ENCODE results near the gene ACE.

The ACE gene

DNA sequence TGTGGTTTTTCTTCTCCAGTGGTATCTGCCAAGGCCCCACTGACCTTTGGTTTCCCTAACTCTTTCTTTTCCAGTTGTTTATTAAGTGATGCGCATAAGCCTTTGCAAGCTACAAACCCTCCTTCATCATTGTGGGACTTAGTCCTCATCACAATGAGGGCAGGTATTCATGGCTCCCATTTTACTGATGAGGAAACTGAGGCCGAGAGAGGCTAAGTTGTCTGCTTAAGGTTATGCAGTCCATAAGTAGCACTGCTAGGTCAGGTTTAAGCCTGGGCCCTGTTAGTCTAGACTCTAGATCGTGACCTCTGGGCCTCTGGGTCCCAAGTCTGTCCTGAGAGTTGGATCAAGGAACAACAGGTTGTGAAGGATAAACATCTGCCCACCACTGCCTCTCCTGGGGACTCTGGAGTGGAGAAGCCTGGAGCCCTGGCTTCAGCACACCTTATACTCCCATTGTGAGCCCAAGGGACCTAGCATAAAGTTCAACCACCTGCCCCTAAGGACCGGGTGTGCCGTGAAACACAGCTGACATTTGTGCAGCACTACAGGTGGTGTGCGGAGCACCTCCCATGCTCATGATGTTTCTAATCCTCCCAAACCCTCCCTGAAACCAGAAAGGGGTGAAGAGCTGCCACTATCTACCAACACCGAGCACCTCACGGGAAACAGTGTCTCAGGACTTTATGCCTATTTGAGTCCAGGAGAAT is 41.1 kb downstream of the ACE start:
- DNase-seq: peak; percentile 62

DNA sequence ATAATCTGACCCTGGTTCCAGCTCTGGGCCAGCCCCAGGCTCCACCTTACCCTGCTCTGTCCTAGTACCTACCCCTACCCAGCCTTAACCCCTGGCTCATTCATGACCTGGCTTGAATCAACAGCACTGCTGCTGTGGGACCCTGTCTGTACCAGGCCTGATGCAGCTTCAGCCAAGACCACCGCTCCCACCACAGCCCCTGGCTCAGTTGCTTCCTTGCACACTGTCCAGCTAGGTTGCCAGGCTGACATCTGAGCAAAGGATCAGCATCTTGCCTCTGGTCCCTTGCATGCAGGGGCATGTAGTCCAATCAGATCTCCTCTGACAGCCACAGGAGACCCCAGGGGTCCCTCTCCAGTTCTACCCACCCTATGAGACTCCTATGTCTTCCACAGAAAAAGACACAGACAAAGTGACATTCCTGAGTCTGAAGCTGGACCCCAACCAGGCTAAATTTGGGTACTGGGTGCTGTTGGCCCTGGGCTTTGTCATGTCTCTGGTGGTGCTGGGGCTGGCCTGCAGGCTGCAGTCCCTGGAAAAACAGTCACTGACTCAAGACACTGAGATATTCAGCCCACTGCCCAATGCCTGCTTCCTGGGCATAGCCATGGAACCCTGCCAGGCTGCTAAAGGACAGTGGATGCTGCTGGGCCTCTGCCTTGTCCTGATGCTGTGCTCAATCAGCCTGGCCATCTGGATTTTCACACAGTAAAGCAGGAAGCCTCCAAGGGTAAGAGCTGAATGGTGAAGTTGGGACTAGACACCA is 42.4 kb downstream of the ACE start:
- no peak for DNase-seq

- peak; percentile 99 for DNase-seq
Observed at GRCh38 chr17:63519972-63520882, 43.4 kb downstream of the ACE start.

- no peak for DNase-seq
Observed at GRCh38 chr17:63523253-63523855, 46.5 kb downstream of the ACE start, which contains the start of gene KCNH6. TSS of gene KCNH6 (plus strand) at chr17:63523358. CDS start at chr17:63523414, 56 bp downstream.

DNA sequence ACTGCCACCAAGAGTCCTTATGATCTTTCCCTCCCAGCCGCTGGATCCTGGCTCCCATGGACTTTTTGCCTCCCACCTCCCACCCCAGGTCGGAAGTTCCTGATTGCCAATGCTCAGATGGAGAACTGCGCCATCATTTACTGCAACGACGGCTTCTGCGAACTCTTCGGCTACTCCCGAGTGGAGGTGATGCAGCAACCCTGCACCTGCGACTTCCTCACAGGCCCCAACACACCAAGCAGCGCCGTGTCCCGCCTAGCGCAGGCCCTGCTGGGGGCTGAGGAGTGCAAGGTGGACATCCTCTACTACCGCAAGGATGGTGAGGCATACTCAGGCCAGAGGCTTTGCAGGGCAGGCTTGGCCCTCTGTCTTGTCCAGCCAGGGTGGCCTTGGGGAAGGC is 47.2 kb downstream of the ACE start:
- DNase-seq: no peak

DNA sequence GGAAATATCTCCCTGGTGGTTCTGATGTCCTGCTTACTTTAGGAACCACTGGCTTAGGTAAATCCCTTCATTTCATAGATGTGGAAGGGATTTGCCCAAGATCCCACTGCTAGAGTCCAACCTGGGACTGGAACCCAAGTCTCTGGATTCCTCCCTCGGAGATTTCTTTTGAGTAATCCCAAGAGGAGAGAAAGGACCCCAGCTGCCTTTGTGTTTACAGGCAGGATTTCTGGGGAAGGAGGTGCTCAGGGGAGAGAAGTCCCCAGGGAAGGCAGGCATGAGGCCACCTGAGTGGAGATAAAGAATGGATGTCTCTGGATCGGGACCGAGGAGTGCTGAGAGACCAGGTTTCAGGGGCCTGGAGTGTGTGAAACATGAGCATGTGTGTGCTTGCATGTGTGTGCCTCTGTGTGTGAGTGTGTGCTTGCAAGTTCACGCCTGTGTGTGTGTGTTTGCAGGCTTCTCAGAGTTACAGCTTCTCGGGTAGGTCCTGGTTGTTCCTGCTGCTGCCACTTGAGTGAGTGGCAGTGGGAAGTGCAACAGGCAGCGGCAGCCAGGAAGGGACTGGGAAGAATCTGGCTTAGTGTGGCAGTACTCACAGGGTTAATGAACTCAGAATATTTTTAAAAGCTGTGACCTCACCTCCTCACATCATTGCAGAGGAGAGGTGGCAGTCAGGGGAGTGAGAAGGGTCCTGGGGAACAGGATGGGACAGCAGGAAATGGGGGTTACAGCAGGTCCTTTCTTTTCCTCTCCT is 48.5 kb downstream of the ACE start:
- peak; percentile 23 for DNase-seq

- DNase-seq: no peak
Observed at GRCh38 chr17:63526861-63527260, 50.0 kb downstream of the ACE start.

GRCh38 chr17:63528183-63528582 is 51.3 kb downstream of the ACE start:
- no peak for DNase-seq

DNA sequence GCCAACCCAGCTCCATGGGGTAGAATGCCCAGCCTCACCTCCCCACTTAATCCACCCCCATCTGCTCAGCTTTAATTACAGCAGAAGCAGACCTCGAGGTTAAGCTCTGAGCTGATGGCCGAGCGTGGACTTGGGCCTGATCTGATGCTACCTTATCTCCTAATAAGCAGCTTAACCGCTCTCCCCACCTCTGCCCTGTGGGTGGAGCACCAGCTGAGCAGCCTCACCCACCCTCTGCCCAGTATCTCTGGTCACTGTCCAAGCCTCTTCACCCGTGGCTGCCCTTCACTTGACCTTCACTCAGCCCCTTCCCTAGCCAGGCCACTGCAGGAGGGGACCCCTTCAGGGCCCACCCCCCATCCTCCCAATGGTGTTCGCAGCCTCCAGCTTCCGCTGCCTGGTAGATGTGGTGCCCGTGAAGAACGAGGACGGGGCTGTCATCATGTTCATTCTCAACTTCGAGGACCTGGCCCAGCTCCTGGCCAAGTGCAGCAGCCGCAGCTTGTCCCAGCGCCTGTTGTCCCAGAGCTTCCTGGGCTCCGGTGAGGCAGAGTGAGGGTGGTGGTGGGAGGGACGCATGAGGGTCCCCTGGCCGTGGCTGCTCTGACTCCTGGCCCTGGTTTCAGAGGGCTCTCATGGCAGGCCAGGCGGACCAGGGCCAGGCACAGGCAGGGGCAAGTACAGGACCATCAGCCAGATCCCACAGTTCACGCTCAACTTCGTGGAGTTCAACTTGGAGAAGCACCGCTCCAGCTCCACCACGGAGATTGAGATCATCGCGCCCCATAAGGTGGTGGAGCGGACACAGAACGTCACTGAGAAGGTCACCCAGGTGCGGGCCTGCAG is 53.1 kb downstream of the ACE start:
- no peak for DNase-seq

- no peak for DNase-seq
Observed at GRCh38 chr17:63530557-63531021, 53.7 kb downstream of the ACE start.

DNA sequence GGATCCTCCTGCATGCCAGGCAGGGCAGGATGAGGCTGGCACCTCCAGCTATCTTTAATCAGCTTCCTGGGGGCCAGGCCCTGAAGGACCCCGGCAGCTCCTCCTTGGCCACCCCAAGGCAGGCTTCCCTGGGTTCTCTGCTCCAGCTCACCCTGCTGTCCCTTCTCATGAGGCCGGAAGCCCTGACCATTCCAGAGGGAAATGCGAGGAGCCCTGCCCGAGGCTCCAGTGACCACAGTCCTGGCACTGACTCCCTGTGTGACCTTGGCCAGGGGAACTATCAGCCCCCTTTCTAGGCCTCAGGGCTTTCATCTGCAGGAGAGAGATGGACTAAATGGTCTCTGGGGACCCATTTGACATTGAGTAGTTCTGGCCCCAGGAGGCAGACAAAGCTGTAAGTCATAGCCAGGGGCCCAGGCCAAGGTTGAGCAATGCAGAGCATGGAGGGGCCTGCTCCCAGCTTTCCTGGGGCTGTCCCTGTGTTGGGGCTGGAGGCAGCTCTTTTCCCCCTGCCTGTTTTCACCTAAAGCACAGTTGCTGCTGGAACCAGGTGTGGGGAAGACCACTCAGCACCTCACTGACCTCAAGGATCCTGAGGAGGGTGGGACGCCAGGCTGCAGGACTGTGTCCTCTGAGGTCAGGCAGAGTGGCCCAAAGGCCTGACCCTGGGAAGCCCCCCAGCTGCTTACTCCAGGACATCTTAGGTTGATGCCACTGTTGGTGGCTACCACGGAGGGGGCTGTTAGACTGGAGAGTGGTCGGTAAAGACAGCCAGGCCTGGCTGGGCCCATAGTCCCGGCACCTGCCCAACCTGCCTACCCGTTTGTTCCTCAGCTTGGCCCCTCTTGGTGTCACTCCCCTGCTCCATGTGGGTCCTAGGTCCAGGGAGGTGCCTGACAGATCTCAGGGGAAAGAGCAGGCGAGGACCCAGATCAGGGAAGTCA is 54.4 kb downstream of the ACE start:
- no peak for DNase-seq

GRCh38 chr17:63533433-63534077 is 56.7 kb downstream of the ACE start:
- peak; percentile 52 for DNase-seq

- DNase-seq: no peak
Observed at GRCh38 chr17:63534078-63534570, 57.3 kb downstream of the ACE start.

- DNase-seq: no peak
Observed at GRCh38 chr17:63534816-63535455, 58.1 kb downstream of the ACE start.

- DNase-seq: no peak
Observed at GRCh38 chr17:63535640-63536039, 58.8 kb downstream of the ACE start.

- DNase-seq: no peak
Observed at GRCh38 chr17:63537001-63537400, 60.1 kb downstream of the ACE start.

DNA sequence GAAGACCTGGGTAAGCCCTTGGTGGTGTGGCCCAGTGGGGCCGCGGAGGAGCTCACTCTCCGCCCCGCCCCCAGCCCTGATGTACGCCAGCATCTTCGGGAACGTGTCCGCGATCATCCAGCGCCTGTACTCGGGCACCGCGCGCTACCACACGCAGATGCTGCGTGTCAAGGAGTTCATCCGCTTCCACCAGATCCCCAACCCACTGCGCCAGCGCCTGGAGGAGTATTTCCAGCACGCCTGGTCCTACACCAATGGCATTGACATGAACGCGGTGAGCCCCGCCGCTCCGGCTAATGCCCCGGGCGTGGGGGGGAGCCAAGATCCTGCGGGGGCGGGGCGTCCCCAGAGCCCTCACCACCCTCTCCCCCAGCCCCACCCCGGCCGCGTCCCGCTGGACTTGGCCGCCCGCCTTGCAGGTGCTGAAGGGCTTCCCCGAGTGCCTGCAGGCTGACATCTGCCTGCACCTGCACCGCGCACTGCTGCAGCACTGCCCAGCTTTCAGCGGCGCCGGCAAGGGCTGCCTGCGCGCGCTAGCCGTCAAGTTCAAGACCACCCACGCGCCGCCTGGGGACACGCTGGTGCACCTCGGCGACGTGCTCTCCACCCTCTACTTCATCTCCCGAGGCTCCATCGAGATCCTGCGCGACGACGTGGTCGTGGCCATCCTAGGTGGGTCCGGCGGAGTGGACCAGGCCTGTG is 61.3 kb downstream of the ACE start:
- no peak for DNase-seq
